WERI-Rb-1 (cell line): ENCODE measurements around the gene HPRT1.

Experiments used
- DNase-seq: peaks from one replicate; pipeline ENCODE4 v3.0.0-alpha.2; 2020
- H3K27ac ChIP-seq: fragments of 250-450 bp; sonication (Bioruptor Pico); 2 replicates; pipeline ENCODE4 v1.5.1; 2020; ENCODE audit warnings: mild to moderate bottlenecking, moderate library complexity
- H3K27me3 ChIP-seq: fragments of 250-450 bp; sonication (Bioruptor Pico); 2 replicates; pipeline ENCODE4 v1.5.1; 2021; ENCODE audit warnings: mild to moderate bottlenecking, low read depth, moderate library complexity; ENCODE audit not compliant: insufficient read depth, severe bottlenecking
- H3K36me3 ChIP-seq: fragments of 250-450 bp; sonication (Bioruptor Pico); 2 replicates; pipeline ENCODE4 v1.5.1; 2020; ENCODE audit warnings: mild to moderate bottlenecking, moderate library complexity
- H3K4me3 ChIP-seq: 2 replicates; pipeline ENCODE4 v1.5.1; 2011; ENCODE audit warnings: low read depth, mild to moderate bottlenecking, control low read depth, low read length
- H3K9me3 ChIP-seq: fragments of 250-450 bp; sonication (Bioruptor Pico); 2 replicates; pipeline ENCODE4 v1.5.1; 2021; ENCODE audit warnings: mild to moderate bottlenecking, moderate library complexity; ENCODE audit not compliant: severe bottlenecking
- CTCF ChIP-seq: IDR thresholded peaks from 2 replicates; pipeline ENCODE4 v1.5.1; 2011; ENCODE audit warnings: low read depth, mild to moderate bottlenecking, control low read depth, inconsistent platforms, low read length

HPRT1 gene

GRCh38 chrX:134460005-134460861 is at the start of gene HPRT1:
Gene HPRT1 (plus strand): TSS chrX:134460165. CDS start chrX:134460312, 147 bp downstream.
- peak within 1 kb of the TSS; percentile 86 for H3K27ac ChIP-seq
- no peak for TF ChIP-seq CTCF
- no peaks in the 10 kb centered on the region for H3K36me3 ChIP-seq
- H3K9me3 ChIP-seq, result peaks cover 2% of the 10 kb centered on the region
- DNase-seq, result peak; percentile 79
- H3K4me3 ChIP-seq, result peak within 1 kb of the TSS; percentile 57
- peaks cover 9% of the 10 kb centered on the region for H3K27me3 ChIP-seq

- Histone ChIP-seq H3K27me3 (peaks cover 2% of the 10 kb centered on the region), H3K36me3 (peaks cover 16% of the 10 kb centered on the region)
- no peak for DNase-seq
Observed at GRCh38 chrX:134416087-134416486, 43.9 kb upstream of the HPRT1 start.

GRCh38 chrX:134418317-134419113 is 41.5 kb upstream of the HPRT1 start:
- TF ChIP-seq CTCF, result no peak
- H3K27ac ChIP-seq, result no peak overlapping the region
- peaks cover 2% of the 10 kb centered on the region for H3K27me3 ChIP-seq
- no peak overlapping the region for H3K4me3 ChIP-seq
- no peaks in the 10 kb centered on the region for H3K9me3 ChIP-seq
- no peak for DNase-seq
- H3K36me3 ChIP-seq, result peaks cover 16% of the 10 kb centered on the region

More at GRCh38 chrX:134416087-134416486, 43.9 kb upstream of the HPRT1 start:
- Histone ChIP-seq H3K4me3 (no peak overlapping the region), H3K9me3 (no peaks in the 10 kb centered on the region), H3K27ac (no peak overlapping the region)
- no peak for TF ChIP-seq CTCF

GRCh38 chrX:134419784-134420183 is 40.2 kb upstream of the HPRT1 start:
- Histone ChIP-seq H3K27ac (no peak overlapping the region), H3K4me3 (no peak overlapping the region), H3K27me3 (peaks cover 2% of the 10 kb centered on the region), H3K36me3 (peaks cover 16% of the 10 kb centered on the region), H3K9me3 (no peaks in the 10 kb centered on the region)
- no peak for TF ChIP-seq CTCF
- no peak for DNase-seq

GRCh38 chrX:134423606-134424005 is 36.4 kb upstream of the HPRT1 start:
- no peaks in the 10 kb centered on the region; the same call in none of the 2 replicates for H3K36me3 ChIP-seq
- no peak overlapping the region for H3K27ac ChIP-seq
- H3K27me3 ChIP-seq, result no peaks in the 10 kb centered on the region
- H3K4me3 ChIP-seq, result no peak overlapping the region
- DNase-seq, result no peak
- no peak for TF ChIP-seq CTCF
- no peaks in the 10 kb centered on the region for H3K9me3 ChIP-seq
